Urinary bladder (tissue), 4 donors: ENCODE measurements around the gene RHOBTB1. TPM values are rescaled to one million over a fixed set of nuclear protein-coding genes. Genes with fewer than 3 reads are reported as not detected.

ENCODE experiments used
- DNase-seq: peaks from one replicate; pipeline ENCODE4 v3.0.0-alpha.2; 2015; ENCODE audit errors: extremely low spot score
- H3K27ac ChIP-seq: one replicate; pipeline ENCODE4 v1.5.1; 2013; ENCODE audit warnings: low read depth, mild to moderate bottlenecking, moderate library complexity
- H3K36me3 ChIP-seq: one replicate; pipeline ENCODE4 v1.6.1; 2013; ENCODE audit warnings: mild to moderate bottlenecking, moderate library complexity; ENCODE audit not compliant: insufficient read depth
- H3K4me1 ChIP-seq: one replicate; pipeline ENCODE4 v1.6.1; 2013; ENCODE audit warnings: mild to moderate bottlenecking, moderate library complexity; ENCODE audit not compliant: insufficient read depth
- H3K4me3 ChIP-seq: one replicate; pipeline ENCODE4 v1.5.1; 2013; ENCODE audit warnings: low read depth, low read length
- WGBS: extraction: QIAGEN DNeasy Blood & Tissue Kit; methylation state at CpG from one replicate; pipeline ENCODE4 v1.1.7; 2013; 5-methylcytosine and 5-hydroxymethylcytosine counted together
- polyA plus RNA-seq: library from polyadenylated mRNA; stranded (reverse); fragments of 200-250 nt; gene quantifications from one replicate; pipeline ENCODE4 v1.2.3, GENCODE V29; 2013
- total RNA-seq: library from RNA; depleted of rRNA; stranded (reverse); fragments of >200 nt; gene quantifications from one replicate; pipeline ENCODE4 v1.2.3, GENCODE V29; 2014
- donor health status: healthy with polysubstance abuse.
- donor health status: healthy.

The RHOBTB1 gene
- total and polyA plus RNA-seq, 2 donors, result 6.7 to 45.8 TPM

DNA sequence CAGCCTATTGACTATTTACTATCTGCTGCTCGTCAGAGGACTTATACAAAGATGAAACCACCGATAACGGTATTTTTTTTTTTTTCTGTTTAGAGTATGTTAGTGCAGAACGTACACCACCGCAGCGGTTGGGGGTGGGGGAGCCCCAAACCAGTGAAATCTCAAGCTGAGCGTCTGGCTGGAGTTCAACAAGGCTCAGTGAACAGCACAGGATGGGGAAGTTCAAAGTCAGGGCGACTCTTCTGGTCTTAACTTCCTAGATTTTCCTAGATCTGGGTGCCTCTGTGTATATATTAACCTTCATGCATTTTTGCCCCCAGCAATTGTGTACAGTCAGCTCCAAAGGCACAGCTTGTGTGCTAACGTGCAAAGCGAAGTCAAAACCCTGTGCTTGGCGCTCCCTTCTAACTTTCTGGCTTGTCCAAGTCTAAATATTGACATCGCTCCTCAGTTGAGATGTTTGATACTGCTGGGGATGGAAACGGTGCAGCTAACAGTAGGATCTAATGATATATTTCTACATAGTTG is 1.1 kb downstream of the RHOBTB1 start:
- DNase-seq, result no peak
- Histone ChIP-seq H3K4me1 (no peaks in the 10 kb centered on the region), H3K4me3 (peak overlapping the region; percentile 80), H3K27ac (peak overlapping the region; percentile 91), H3K36me3 (no peaks in the 10 kb centered on the region)
- under 1% methylated on average over 13 of the region's 13 CpGs for WGBS

DNA sequence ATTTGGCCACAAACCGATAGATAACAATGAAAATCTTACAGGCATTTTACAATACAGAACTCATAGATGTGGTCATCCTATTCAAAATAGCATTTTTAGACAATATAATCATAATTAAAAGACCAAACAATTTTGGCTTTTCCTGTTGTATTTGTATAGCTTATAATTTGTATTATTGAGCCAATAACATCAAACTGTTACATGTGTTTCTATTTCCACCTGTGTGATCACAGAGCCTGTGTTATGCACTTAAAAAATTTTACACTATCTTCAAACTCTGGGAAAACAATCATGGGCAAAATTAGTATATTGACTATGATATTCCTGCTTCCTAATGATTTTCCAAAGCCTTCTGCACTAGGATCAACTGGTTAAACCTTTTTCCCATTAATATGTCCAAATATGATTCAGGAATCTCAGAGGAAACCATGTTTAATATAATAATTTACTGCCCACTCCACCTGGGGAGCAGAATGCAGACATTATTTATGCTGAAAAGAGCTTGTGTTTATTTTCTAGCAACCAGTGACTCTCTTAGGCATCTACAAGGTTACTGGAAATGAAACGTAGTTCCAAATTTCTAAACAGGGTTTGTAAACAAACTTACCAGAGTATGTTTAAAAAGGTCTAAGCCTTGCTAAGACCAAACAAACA is 1.7 kb downstream of the RHOBTB1 start:
- no peaks in the 10 kb centered on the region for H3K36me3 ChIP-seq
- H3K4me1 ChIP-seq, result no peaks in the 10 kb centered on the region
- no peak for DNase-seq
- WGBS, result 22% methylated on average over 2 of the region's 2 CpGs
- no peak overlapping the region for H3K27ac ChIP-seq
- H3K4me3 ChIP-seq, result peak overlapping the region; percentile 80

DNA sequence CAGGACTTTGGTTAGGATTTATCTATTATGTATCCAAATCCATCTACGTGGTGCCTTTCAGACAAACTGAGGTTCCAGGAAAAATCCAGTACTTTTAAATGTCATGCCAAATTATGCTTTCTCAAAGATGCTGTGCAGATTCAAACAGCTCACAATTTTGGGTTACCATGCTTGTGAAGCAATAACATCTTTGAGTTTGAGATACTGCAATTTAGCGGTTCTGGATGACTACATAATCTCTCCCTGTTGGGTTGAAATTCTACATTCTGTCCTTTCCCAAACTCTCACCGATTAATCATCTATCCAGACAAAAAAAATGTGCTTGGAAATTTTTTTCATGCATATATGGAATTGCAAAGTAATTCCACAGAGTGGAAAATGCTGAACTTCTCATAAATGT is 3.5 kb downstream of the RHOBTB1 start:
- H3K4me1 ChIP-seq, result no peaks in the 10 kb centered on the region
- no peak overlapping the region for H3K4me3 ChIP-seq
- H3K27ac ChIP-seq, result no peak overlapping the region
- DNase-seq, result no peak
- H3K36me3 ChIP-seq, result no peaks in the 10 kb centered on the region
- 61% methylated on average over 3 of the region's 3 CpGs for WGBS

DNA sequence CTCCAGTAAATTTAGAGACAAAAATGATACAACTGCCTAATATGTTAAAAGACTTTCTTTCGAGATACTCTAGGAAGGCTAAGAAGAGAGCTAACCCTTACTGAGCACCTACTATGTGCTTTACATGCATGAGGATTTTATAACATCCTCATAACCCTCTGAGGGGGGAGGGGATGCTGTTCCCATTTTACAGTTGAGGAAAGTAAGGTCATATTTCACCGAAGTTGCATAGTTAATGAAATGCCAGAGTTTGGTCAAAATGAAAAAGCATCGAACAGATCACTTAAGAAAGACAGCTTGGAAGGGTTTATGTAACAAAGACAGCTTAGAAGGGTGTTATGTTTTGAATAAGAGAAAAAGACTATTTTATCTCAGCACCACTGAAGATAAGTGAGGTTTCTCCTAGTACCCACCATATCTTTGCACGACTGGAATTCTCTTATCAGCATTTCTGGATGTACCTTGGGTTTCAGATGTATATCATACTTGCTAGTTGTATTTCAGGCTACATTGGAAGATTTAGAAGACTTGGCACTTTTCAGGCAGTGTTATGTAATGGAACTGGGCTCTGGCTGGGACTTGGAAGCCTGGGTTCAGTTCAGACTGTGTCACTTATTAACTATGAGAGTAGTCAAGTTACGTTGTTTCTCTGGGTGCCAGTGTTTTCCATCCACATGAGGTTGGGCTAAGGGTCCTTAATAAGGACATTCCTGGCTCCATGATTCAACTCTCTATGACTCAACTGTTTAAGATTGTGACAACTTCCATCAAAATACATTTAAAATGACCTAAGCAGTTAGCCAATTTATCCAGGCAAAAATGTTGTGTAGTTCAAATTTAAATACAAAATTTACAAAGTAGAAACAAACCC is 6.0 kb downstream of the RHOBTB1 start:
- Histone ChIP-seq H3K4me3 (no peak overlapping the region), H3K36me3 (no peaks in the 10 kb centered on the region), H3K27ac (no peak overlapping the region), H3K4me1 (no peaks in the 10 kb centered on the region)
- DNase-seq, result no peak
- 73% methylated on average over 5 of the region's 5 CpGs for WGBS

DNA sequence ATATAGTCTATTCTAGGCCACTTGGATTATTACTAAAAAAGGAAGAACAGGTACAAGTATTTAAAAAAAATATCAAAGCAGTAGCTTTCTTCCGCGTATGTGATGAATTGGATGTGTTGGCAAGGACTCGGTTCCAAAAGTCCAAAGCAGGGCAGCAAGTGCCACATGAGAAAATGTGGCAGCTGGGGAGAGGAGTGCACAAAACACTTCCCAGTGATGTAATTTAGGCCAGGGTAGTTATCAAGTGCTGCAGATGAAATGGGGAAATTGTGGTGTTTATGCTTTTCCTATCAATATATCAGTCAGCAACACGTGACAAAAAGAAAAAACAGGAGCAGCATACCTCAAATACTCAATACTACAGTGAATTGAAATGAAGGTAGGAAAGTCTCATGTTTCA is 7.0 kb downstream of the RHOBTB1 start:
- H3K36me3 ChIP-seq, result no peaks in the 10 kb centered on the region
- H3K4me1 ChIP-seq, result no peaks in the 10 kb centered on the region
- WGBS, result 86% methylated on average over 4 of the region's 4 CpGs
- no peak overlapping the region for H3K4me3 ChIP-seq
- no peak overlapping the region for H3K27ac ChIP-seq
- DNase-seq, result no peak

DNA sequence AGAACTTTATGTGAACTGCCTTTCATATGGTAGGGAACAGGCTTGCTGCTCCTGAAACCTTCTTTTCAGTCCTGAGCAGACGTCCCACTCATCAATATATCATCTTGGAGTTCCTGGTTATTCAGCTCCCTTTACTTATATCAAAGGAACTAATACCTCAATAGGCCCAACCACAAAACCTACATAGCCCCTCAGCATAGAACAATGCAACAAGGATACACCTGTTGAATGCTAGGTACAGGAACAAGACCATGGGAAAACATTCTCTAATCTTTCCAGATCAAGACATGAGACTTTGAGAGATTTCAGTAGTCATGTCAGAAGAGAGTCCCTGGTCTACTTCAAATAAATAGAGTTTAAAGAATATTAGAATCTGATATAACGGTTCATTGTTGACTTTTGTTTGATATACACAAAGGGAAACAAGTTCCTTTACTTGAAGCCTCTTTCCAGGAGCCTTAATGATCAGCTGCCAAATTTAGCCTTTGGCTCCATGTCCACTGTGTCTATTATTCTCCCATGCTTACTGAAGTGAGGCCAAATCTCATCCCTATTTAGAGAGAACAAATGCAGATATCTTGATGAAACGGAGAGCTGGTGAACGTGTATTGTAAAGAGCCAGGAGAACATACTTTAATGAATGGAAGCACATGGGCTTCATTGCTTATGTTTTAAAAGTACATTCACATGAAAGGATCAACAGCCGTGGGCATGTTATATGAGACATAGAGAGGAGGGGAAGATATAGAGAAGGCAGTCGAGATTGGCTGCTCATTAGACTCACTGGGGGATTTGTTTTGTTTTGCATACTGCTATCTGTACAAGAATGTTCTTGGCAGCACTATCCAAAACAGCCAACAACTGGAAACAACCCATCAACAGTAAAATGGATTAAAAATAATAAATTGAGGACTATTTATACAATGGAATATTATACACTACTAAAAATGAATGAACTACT is 9.5 kb downstream of the RHOBTB1 start:
- no peaks in the 10 kb centered on the region for H3K36me3 ChIP-seq
- H3K4me3 ChIP-seq, result no peak overlapping the region
- H3K27ac ChIP-seq, result peak overlapping the region; percentile 38
- no peaks in the 10 kb centered on the region for H3K4me1 ChIP-seq
- WGBS, result 36% methylated on average over 6 of the region's 6 CpGs
- DNase-seq, result no peak

DNA sequence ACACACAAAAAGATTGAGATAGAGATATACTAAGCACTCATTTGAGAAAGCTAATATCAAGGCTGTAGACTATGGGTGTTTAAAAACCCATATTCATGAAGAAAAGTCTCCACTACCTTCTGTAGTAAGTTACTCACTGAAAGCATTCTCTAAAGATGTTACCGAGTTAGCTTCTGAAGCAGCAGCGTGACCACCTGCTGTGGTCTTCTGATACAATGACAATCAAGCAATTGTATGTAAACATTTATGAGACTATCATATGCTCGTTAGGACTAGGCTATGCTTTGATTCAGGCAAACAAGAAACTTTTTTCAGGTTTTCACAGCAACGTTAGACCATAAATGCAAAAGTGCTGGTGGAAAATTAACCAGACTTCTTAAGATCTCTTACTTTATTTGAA is 11.2 kb downstream of the RHOBTB1 start:
- 86% methylated on average over 4 of the region's 4 CpGs for WGBS
- Histone ChIP-seq H3K4me3 (no peak overlapping the region), H3K36me3 (no peaks in the 10 kb centered on the region), H3K27ac (no peak overlapping the region), H3K4me1 (no peaks in the 10 kb centered on the region)
- DNase-seq, result no peak

DNA sequence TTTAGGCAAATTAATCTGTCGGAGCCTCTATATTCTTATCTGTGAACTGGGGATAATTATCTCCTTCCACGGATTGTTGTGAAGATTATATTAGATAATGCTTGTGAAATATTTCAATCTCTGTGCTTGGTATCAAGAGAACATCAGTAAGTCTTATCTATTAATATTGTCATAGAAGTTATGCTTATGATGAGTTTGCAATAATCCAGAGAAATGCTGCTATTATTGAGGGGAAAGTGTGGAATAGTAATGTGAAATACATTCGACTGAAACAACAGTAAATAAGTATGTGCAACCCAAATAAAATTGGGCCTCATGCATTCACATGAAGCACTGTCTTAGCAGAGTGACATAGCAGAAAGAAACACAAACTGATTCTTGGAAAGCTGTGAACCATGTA is 13.7 kb downstream of the RHOBTB1 start:
- no peak overlapping the region for H3K27ac ChIP-seq
- 72% methylated on average over 3 of the region's 3 CpGs for WGBS
- no peaks in the 10 kb centered on the region for H3K4me1 ChIP-seq
- DNase-seq, result no peak
- H3K4me3 ChIP-seq, result no peak overlapping the region
- H3K36me3 ChIP-seq, result no peaks in the 10 kb centered on the region

DNA sequence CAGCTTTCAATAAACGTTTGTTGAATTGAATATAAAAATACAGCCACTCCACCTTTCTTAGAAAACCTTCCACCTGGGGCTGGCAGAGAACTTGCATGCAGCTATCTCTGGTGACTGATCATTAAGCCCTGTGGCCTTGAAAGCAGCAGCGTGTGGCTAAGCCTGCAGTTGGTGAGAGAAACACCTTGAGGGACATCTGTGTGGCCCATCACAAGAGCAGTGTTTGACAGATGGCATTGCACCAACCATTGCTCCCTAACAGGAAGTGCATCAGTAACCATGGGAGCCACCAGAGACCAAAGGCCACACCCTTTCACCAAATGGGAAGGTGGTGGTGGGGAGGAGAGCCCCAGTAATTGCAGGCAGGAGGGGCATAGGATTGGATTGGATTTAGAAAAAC is 22.4 kb downstream of the RHOBTB1 start:
- H3K4me3 ChIP-seq, result no peak overlapping the region
- no peaks in the 10 kb centered on the region for H3K4me1 ChIP-seq
- 66% methylated on average over 2 of the region's 2 CpGs for WGBS
- no peak overlapping the region for H3K27ac ChIP-seq
- no peaks in the 10 kb centered on the region for H3K36me3 ChIP-seq
- DNase-seq, result no peak

DNA sequence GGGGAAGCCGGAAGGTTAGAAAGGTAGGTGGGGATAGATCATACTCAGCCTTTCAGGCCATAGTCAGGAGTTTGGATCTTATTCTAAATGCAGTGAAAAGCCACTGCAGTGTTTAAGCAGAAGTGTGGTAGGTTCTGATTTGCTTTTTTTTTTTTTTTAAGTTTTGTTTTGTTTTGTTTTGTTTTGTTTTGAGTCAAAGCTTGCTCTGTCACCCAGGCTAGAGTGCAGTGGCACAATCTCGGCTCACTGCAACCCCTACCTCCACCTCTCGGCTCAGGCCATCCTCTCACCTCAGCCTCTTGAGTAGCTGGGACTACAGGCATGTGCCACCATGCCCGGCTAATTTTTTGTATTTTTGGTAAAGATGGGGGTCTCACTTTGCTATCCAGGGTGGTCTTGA is 23.5 kb downstream of the RHOBTB1 start:
- H3K4me1 ChIP-seq, result no peaks in the 10 kb centered on the region
- H3K36me3 ChIP-seq, result no peaks in the 10 kb centered on the region
- no peak overlapping the region for H3K27ac ChIP-seq
- H3K4me3 ChIP-seq, result no peak overlapping the region
- 98% methylated on average over 4 of the region's 4 CpGs for WGBS
- DNase-seq, result no peak

DNA sequence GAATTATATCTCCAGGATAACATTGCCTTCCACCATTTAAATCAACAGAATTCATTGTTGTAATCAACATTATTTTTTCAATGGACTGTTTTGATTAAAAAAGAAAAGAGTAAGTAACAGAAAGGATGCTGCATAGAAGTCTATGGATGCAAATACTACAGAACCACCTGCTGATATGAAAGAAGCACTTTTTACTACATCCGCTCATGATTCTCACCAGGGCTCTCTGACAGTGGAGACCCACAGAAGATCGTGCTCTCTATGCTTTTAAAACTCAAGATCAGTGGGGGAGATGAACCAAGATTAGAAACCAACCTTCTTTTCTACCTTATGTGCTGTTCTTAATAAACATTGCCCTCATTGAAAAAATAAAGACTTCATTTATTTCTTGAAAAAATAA is 24.4 kb downstream of the RHOBTB1 start:
- WGBS, result 95% methylated on average over 2 of the region's 2 CpGs

DNA sequence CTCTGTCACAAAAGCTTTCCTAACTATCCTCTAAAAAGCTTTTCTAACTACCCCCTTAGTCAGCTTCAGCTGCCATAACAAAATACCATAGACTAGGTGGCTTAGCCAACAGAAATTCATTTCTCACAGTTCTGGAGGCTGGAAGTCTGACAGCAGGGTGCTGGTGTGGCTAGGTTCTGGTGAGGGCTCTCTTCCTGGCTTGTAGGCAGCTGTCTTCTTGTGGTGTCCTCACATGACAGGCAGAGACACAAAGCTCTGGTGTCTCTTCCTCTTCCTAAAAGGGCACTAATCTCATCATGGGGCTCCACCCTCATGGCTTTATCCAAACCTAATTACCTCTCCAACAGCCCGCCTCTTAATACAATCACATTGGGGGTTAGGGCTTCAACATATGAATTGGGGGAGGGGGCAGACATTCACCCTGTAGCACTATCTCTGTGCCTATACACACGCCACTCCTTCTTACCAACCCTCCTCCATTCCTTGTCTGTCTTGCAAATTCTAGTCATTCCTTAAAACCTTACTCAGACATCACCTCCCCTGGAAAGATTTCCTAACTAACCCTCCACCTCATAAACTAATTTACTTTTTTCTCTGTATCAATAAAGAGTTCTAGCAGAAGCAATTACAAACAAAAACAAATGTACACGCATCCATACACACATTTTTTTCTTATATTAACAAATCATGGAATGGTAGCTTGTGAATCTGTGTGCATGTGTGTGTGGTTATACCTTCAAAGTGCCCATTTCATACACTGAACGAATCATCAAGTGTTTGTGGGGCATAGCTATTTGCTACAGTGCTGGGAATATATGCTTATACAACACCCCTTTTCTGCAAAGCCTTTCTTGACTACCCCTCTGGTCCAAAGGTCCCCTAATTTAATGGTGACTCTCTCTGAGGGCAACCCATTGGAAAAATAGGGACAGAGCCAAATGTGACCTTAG is 26.4 kb downstream of the RHOBTB1 start:
- H3K27ac ChIP-seq, result no peak overlapping the region
- no peak overlapping the region for H3K4me3 ChIP-seq
- no peaks in the 10 kb centered on the region for H3K4me1 ChIP-seq
- DNase-seq, result no peak
- no peaks in the 10 kb centered on the region for H3K36me3 ChIP-seq
- 98% methylated on average over 4 of the region's 4 CpGs for WGBS

More for the DNA sequence above, 24.4 kb downstream of the RHOBTB1 start:
- H3K4me3 ChIP-seq, result no peak overlapping the region
- H3K27ac ChIP-seq, result no peak overlapping the region
- DNase-seq, result no peak
- no peaks in the 10 kb centered on the region for H3K36me3 ChIP-seq
- H3K4me1 ChIP-seq, result no peaks in the 10 kb centered on the region
